GM23248 (cell line): Measurements from ENCODE around the gene MYH6.

Experiments used
- EZH2 ChIP-seq: fragments of 200-600 bp; sonication (generic); IDR thresholded peaks from 2 replicates; pipeline ENCODE4 v1.6.1; 2018; ENCODE audit warnings: antibody characterized with exemption, mild to moderate bottlenecking; ENCODE audit not compliant: insufficient read depth, poor library complexity, severe bottlenecking
- EZH2phosphoT487 ChIP-seq: fragments of 200-600 bp; sonication (generic); IDR thresholded peaks from 2 replicates; pipeline ENCODE4 v1.6.1; 2018; ENCODE audit warnings: antibody characterized with exemption, moderate library complexity, mild to moderate bottlenecking, low read depth; ENCODE audit not compliant: insufficient read depth

DNA sequence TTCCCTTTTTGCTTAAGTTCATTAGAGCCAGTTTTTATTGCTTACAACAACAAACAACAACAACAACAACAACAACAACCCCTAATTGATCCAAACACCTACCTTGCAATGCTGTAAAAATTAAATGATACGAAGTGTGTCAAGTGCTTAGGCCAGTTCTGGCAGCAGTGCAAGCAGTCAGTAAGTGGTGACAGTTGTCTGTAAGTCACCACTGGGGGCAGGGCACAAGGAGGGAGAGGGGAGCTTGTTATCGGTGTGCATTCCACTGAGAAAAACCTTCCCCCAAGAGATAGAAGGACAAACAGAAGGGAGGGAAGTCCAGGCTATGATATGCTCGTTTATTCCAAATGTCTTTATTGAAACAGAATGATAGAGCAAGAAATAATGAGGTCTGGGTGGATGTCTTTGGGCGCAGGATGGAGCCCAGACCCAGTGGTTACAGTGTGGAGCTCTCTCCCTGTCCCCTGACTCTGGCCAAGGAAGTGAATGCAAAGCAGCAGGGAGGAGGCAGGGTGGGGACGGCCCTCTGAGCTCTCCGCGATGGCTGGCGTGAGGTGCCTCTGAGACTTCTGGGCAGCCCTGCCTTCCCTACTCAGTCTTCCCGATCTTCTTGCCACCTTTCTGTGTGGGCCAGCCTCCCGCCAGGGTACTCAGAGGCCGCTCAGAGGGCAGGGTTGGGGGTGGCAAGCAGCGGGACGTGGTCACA is 61.9 kb downstream of the MYH6 start:
- TF ChIP-seq EZH2 (no peak), EZH2phosphoT487 (no peak)
